Trophoblast cell (in vitro differentiated cells and primary cell): ENCODE data around the gene USP36.
A peak's percentile ranks its signal among the peaks of the same experiment; 100 is the strongest.

Experiments
- DNase-seq, 2 donors: peaks; one replicate each; pipeline ENCODE4 v3.0.0-alpha.2; 2016
- H2AFZ ChIP-seq: 2 replicates; pipeline ENCODE4 v1.6.1; 2013; ENCODE audit warnings: low read length, moderate library complexity, mild to moderate bottlenecking; ENCODE audit not compliant: insufficient read depth, poor library complexity
- H2AK5ac ChIP-seq: 2 replicates; pipeline ENCODE4 v1.6.1; 2013; ENCODE audit warnings: mild to moderate bottlenecking, low read length
- H2BK120ac ChIP-seq: 2 replicates; pipeline ENCODE4 v1.6.1; 2013; ENCODE audit warnings: low read length, mild to moderate bottlenecking, moderate library complexity; ENCODE audit not compliant: insufficient read depth, poor library complexity
- H2BK12ac ChIP-seq: 2 replicates; pipeline ENCODE4 v1.6.1; 2013; ENCODE audit warnings: mild to moderate bottlenecking, low read length, moderate library complexity
- H2BK5ac ChIP-seq: 2 replicates; pipeline ENCODE4 v1.6.1; 2013; ENCODE audit warnings: low read length, low read depth, moderate library complexity, mild to moderate bottlenecking; ENCODE audit not compliant: poor library complexity
- H3K14ac ChIP-seq: 2 replicates; pipeline ENCODE4 v1.6.1; 2013; ENCODE audit warnings: mild to moderate bottlenecking, low read length
- H3K18ac ChIP-seq: 2 replicates; pipeline ENCODE4 v1.6.1; 2013; ENCODE audit warnings: mild to moderate bottlenecking, low read length
- H3K23ac ChIP-seq: 2 replicates; pipeline ENCODE4 v1.6.1; 2013; ENCODE audit warnings: low read length
- H3K27ac ChIP-seq: 2 replicates; pipeline ENCODE4 v1.5.1; 2013; ENCODE audit warnings: low read depth, mild to moderate bottlenecking, inconsistent platforms, low read length, moderate library complexity
- H3K27me3 ChIP-seq: 2 replicates; pipeline ENCODE4 v1.6.1; 2013; ENCODE audit warnings: inconsistent platforms, mild to moderate bottlenecking, low read length, moderate library complexity; ENCODE audit not compliant: insufficient read depth
- H3K36me3 ChIP-seq, 2 experiments: 1 replicate in 1 of 2; 2 replicates in 1 of 2; pipeline ENCODE4 v1.6.1; 2013; ENCODE audit warnings: low read length in 2 of 2, mild to moderate bottlenecking in 2 of 2, moderate library complexity in 1 of 2; ENCODE audit not compliant: insufficient read depth in 2 of 2, control insufficient read depth in 1 of 2
- H3K4ac ChIP-seq: 2 replicates; pipeline ENCODE4 v1.6.1; 2013; ENCODE audit warnings: low read depth, mild to moderate bottlenecking, low read length, moderate library complexity
- H3K4me1 ChIP-seq, 2 experiments: 1 replicate in 1 of 2; 2 replicates in 1 of 2; pipeline ENCODE4 v1.6.1; 2013; ENCODE audit warnings: low read length in 2 of 2, mild to moderate bottlenecking in 2 of 2, moderate library complexity in 1 of 2; ENCODE audit not compliant: insufficient read depth in 2 of 2, control insufficient read depth in 1 of 2
- H3K4me2 ChIP-seq: 2 replicates; pipeline ENCODE4 v1.6.1; 2013; ENCODE audit warnings: inconsistent platforms, mild to moderate bottlenecking, low read length, moderate library complexity
- H3K4me3 ChIP-seq: 2 replicates; pipeline ENCODE4 v1.5.1; 2013; ENCODE audit warnings: mild to moderate bottlenecking, low read depth, low read length, inconsistent platforms
- H3K79me1 ChIP-seq: one replicate; pipeline ENCODE4 v1.6.1; 2013; ENCODE audit warnings: low read length
- H3K79me2 ChIP-seq: 2 replicates; pipeline ENCODE4 v1.6.1; 2013; ENCODE audit warnings: low read length, mild to moderate bottlenecking; ENCODE audit not compliant: control insufficient read depth, insufficient read depth, poor library complexity
- H3K9ac ChIP-seq: 2 replicates; pipeline ENCODE4 v1.6.1; 2013; ENCODE audit warnings: mild to moderate bottlenecking, low read length
- H3K9me3 ChIP-seq: 2 replicates; pipeline ENCODE4 v1.6.1; 2013; ENCODE audit warnings: low read depth, mild to moderate bottlenecking, control low read depth, inconsistent platforms, low read length; ENCODE audit not compliant: insufficient read depth
- H4K12ac ChIP-seq: 2 replicates; pipeline ENCODE4 v1.6.1; 2013; ENCODE audit warnings: low read depth, mild to moderate bottlenecking, low read length, moderate library complexity
- H4K8ac ChIP-seq: 2 replicates; pipeline ENCODE4 v1.6.1; 2013; ENCODE audit warnings: low read depth, mild to moderate bottlenecking, low read length, moderate library complexity
- H4K91ac ChIP-seq: one replicate; pipeline ENCODE4 v1.6.1; 2013; ENCODE audit warnings: low read depth, mild to moderate bottlenecking, low read length, moderate library complexity
- WGBS: extraction: QIAGEN DNeasy Blood & Tissue Kit; methylation state at CpG from one replicate; pipeline ENCODE4 v1.1.7; 2013; ENCODE audit warnings: missing lambda C conversion rate; ENCODE audit not compliant: insufficient read length, insufficient coverage; ENCODE audit errors: extremely low coverage; 5-methylcytosine and 5-hydroxymethylcytosine counted together

The USP36 gene

GRCh38 chr17:78789663-78790181 lies 50.9 kb downstream of the USP36 start:
- Histone ChIP-seq H3K4me2 (no peak overlapping the region), H4K8ac (no peak overlapping the region), H3K27me3 (no peaks in the 10 kb centered on the region), H3K27ac (no peak overlapping the region), H3K14ac (no peak overlapping the region), H2AK5ac (no peak overlapping the region), H3K79me2 (no peaks in the 10 kb centered on the region), H4K91ac (no peak overlapping the region), H3K4me1 (peaks cover 0 to 5% of the 10 kb centered on the region in 2 experiments), H2BK12ac (no peak overlapping the region), H3K4ac (no peak overlapping the region), H3K9ac (no peak overlapping the region), H3K36me3 (peaks cover 3 to 15% of the 10 kb centered on the region in 2 experiments), H3K79me1 (peaks cover 2% of the 10 kb centered on the region), H2AFZ (no peak overlapping the region), H2BK120ac (no peak overlapping the region), H2BK5ac (no peak overlapping the region), H3K18ac (no peak overlapping the region), H3K9me3 (no peaks in the 10 kb centered on the region), H4K12ac (no peak overlapping the region), H3K23ac (no peak overlapping the region), H3K4me3 (no peak overlapping the region)
- WGBS = no CpG with 5 or more reads among the region's 14 CpGs
- DNase-seq = peak in 1 of 2 donors; percentile 53

GRCh38 chr17:78789149-78789662 lies 51.4 kb downstream of the USP36 start:
- peaks cover 0 to 3% of the 10 kb centered on the region in 2 experiments for H3K4me1 ChIP-seq
- H2AFZ ChIP-seq = no peak overlapping the region
- no peak overlapping the region for H3K18ac ChIP-seq
- no peak overlapping the region for H2AK5ac ChIP-seq
- H4K8ac ChIP-seq = no peak overlapping the region
- no peak overlapping the region for H2BK5ac ChIP-seq
- no peak overlapping the region for H3K27ac ChIP-seq
- H4K12ac ChIP-seq = no peak overlapping the region
- no peaks in the 10 kb centered on the region for H3K27me3 ChIP-seq
- H2BK120ac ChIP-seq = no peak overlapping the region
- no peak overlapping the region for H4K91ac ChIP-seq
- no peak overlapping the region for H3K4me3 ChIP-seq
- H3K79me2 ChIP-seq = no peaks in the 10 kb centered on the region
- no peak for DNase-seq
- H3K9ac ChIP-seq = no peak overlapping the region
- no peak overlapping the region for H3K4ac ChIP-seq
- H3K4me2 ChIP-seq = no peak overlapping the region
- H2BK12ac ChIP-seq = no peak overlapping the region
- no CpG with 5 or more reads among the region's 5 CpGs for WGBS
- peaks cover 3 to 12% of the 10 kb centered on the region in 2 experiments for H3K36me3 ChIP-seq
- H3K9me3 ChIP-seq = no peaks in the 10 kb centered on the region
- no peak overlapping the region for H3K23ac ChIP-seq
- H3K79me1 ChIP-seq = peaks cover 2% of the 10 kb centered on the region
- no peak overlapping the region for H3K14ac ChIP-seq

GRCh38 chr17:78788451-78788850 lies 52.2 kb downstream of the USP36 start:
- H2BK120ac ChIP-seq = no peak overlapping the region
- no peak overlapping the region for H3K9ac ChIP-seq
- H3K4me3 ChIP-seq = no peak overlapping the region
- H3K4me2 ChIP-seq = no peak overlapping the region
- no peak overlapping the region for H2BK12ac ChIP-seq
- H4K12ac ChIP-seq = no peak overlapping the region
- H3K79me1 ChIP-seq = peaks cover 2% of the 10 kb centered on the region
- no peaks in the 10 kb centered on the region for H3K4me1 ChIP-seq
- H3K36me3 ChIP-seq = peaks cover 3 to 8% of the 10 kb centered on the region in 2 experiments
- H3K4ac ChIP-seq = no peak overlapping the region
- DNase-seq = no peak
- no peak overlapping the region for H2BK5ac ChIP-seq
- no peaks in the 10 kb centered on the region for H3K79me2 ChIP-seq
- no peak overlapping the region for H2AK5ac ChIP-seq
- no peak overlapping the region for H2AFZ ChIP-seq
- no peak overlapping the region for H3K27ac ChIP-seq
- no peak overlapping the region for H4K91ac ChIP-seq
- H4K8ac ChIP-seq = no peak overlapping the region
- no peak overlapping the region for H3K14ac ChIP-seq
- H3K9me3 ChIP-seq = no peaks in the 10 kb centered on the region
- H3K27me3 ChIP-seq = no peaks in the 10 kb centered on the region
- no peak overlapping the region for H3K23ac ChIP-seq
- no CpG with 5 or more reads among the region's 7 CpGs for WGBS
- H3K18ac ChIP-seq = no peak overlapping the region

GRCh38 chr17:78787444-78787843 lies 53.2 kb downstream of the USP36 start:
- no peaks in the 10 kb centered on the region for H3K9me3 ChIP-seq
- DNase-seq = peak; percentile 45 to 69
- H3K4me3 ChIP-seq = no peak overlapping the region
- H4K12ac ChIP-seq = no peak overlapping the region
- no peak overlapping the region for H4K8ac ChIP-seq
- no peak overlapping the region for H3K4me2 ChIP-seq
- no peaks in the 10 kb centered on the region for H3K27me3 ChIP-seq
- no peak overlapping the region for H3K18ac ChIP-seq
- no peak overlapping the region for H2AFZ ChIP-seq
- peaks cover 2% of the 10 kb centered on the region for H3K79me2 ChIP-seq
- H4K91ac ChIP-seq = no peak overlapping the region
- H3K4me1 ChIP-seq = no peaks in the 10 kb centered on the region
- H2BK5ac ChIP-seq = no peak overlapping the region
- H3K36me3 ChIP-seq = peaks cover 3 to 4% of the 10 kb centered on the region in 2 experiments
- H3K23ac ChIP-seq = no peak overlapping the region
- H2AK5ac ChIP-seq = no peak overlapping the region
- no CpG with 5 or more reads among the region's 7 CpGs for WGBS
- no peak overlapping the region for H3K4ac ChIP-seq
- no peak overlapping the region for H2BK120ac ChIP-seq
- H3K14ac ChIP-seq = no peak overlapping the region
- H3K79me1 ChIP-seq = peaks cover 7% of the 10 kb centered on the region
- H2BK12ac ChIP-seq = no peak overlapping the region
- H3K9ac ChIP-seq = no peak overlapping the region
- H3K27ac ChIP-seq = no peak overlapping the region
